ENCODE data around the gene FXR2.

Gene FXR2

GRCh38 chr17:7572588-7573323 lies 41.9 kb downstream of the FXR2 start:
- TF ChIP-seq CTCF (IDR thresholded peaks at IDR 0.05) (no peak), ZFX (IDR thresholded peaks at IDR 0.05; ENCODE audit: borderline replicate concordance) (no peak)

GRCh38 chr17:7572338-7572587 lies 42.4 kb downstream of the FXR2 start:
- no peak for TF ChIP-seq ZFX (IDR thresholded peaks at IDR 0.05; ENCODE audit: borderline replicate concordance)
- H3K27ac ChIP-seq = peak overlapping the region; percentile 99

More at GRCh38 chr17:7572588-7573323, 41.9 kb downstream of the FXR2 start:
- H3K27ac ChIP-seq = peak overlapping the region; percentile 99

- TF ChIP-seq ZFX (IDR thresholded peaks at IDR 0.05; ENCODE audit: borderline replicate concordance) = no peak
- no peak for TF ChIP-seq CTCF (IDR thresholded peaks at IDR 0.05)
- no peak overlapping the region for H3K27ac ChIP-seq
These were observed 44.3 kb downstream of the FXR2 start for GRCh38 chr17:7570351-7570750.

GRCh38 chr17:7569571-7569970 lies 45.1 kb downstream of the FXR2 start:
- TF ChIP-seq ZFX (IDR thresholded peaks at IDR 0.05; ENCODE audit: borderline replicate concordance) (no peak), CTCF (IDR thresholded peaks at IDR 0.05) (no peak)
- H3K27ac ChIP-seq = no peak overlapping the region

GRCh38 chr17:7563115-7563869 lies 51.4 kb downstream of the FXR2 start:
- TF ChIP-seq CTCF (IDR thresholded peaks at IDR 0.05) (no peak), ZFX (IDR thresholded peaks at IDR 0.05; ENCODE audit: borderline replicate concordance) (no peak)
- peak overlapping the region; percentile 93 for H3K27ac ChIP-seq

- H3K27ac ChIP-seq = peak overlapping the region; percentile 93
- TF ChIP-seq ZFX (IDR thresholded peaks at IDR 0.05; ENCODE audit: borderline replicate concordance) = no peak
- TF ChIP-seq CTCF (IDR thresholded peaks at IDR 0.05) = no peak
These were observed 52.5 kb downstream of the FXR2 start for GRCh38 chr17:7562208-7562605.

- H3K27ac ChIP-seq = peak within 1 kb of the TSS; percentile 93
- TF ChIP-seq CTCF (IDR thresholded peaks at IDR 0.05) (no peak), ZFX (IDR thresholded peaks at IDR 0.05; ENCODE audit: borderline replicate concordance) (no peak)
These were observed 53.0 kb downstream of the FXR2 start, which contains the start of gene SENP3 for GRCh38 chr17:7561589-7562207. Gene SENP3, plus strand, starts transcription at chr17:7561919. Its CDS starts 1,158 bp downstream, at chr17:7563077.

All from 22Rv1 (cell line).